ENCODE measurements around the gene RAB44. TPM values are rescaled to one million over a fixed set of nuclear protein-coding genes. Genes with fewer than 3 reads are reported as not detected.

RAB44 gene
- total RNA-seq, 1 donor from 2014 or later: not detected

DNA sequence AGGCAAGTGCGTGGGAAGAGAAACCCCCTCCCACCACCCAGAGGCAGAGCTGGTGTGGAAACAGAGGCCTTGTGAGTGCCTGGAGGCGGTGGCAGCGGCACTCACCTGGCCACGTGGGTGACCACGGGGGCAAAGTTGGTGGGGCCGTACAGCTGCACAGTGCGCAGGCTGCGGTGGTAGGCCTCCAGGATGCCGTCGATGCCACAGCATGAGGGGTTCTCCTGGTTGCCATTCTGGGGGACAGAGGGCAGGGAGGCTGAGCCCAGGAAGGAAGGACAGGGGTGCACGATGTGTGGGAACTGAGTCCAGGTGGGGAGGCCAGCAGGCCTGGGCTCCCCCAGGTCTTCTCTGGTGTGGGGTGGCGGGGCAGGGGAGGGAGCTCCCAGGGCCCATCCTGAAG is 47.7 kb downstream of the RAB44 start:
- no peak for DNase-seq (ENCODE audit: low read depth)
- no peak for TF ChIP-seq CTCF (conservative IDR thresholded peaks at IDR 0.05; ENCODE audit: low read depth, low read length)
- no peak overlapping the region for H3K4me3 ChIP-seq (ENCODE audit: low read depth, low read length)

- no peak for DNase-seq (ENCODE audit: low read depth)
- no peak overlapping the region for H3K4me3 ChIP-seq (ENCODE audit: low read depth, low read length)
- no peak for TF ChIP-seq CTCF (conservative IDR thresholded peaks at IDR 0.05; ENCODE audit: low read depth, low read length)
Observed at GRCh38 chr6:36745836-36746235, 48.2 kb downstream of the RAB44 start.

DNA sequence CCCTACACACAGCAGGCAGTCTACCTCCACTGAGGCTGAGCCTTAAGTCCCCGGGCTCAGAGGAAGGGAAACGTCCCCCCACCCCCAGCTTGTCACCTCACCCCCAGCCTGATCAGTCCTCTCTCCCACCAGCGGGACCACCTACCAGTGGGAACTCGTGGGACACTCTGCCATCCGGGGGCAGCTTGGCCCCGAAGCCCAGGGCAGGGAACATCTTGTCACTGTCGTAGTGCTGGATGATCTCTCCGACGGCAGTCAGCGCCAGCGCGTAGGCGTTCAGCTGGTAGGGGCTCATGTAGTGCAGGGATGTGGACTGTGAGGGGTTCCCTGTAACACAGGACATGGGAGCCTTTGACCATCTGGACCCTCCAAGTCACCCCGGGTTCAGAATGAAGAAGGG is 48.6 kb downstream of the RAB44 start:
- no peak for DNase-seq (ENCODE audit: low read depth)
- no peak overlapping the region for H3K4me3 ChIP-seq (ENCODE audit: low read depth, low read length)
- TF ChIP-seq CTCF (conservative IDR thresholded peaks at IDR 0.05; ENCODE audit: low read depth, low read length): no peak

DNA sequence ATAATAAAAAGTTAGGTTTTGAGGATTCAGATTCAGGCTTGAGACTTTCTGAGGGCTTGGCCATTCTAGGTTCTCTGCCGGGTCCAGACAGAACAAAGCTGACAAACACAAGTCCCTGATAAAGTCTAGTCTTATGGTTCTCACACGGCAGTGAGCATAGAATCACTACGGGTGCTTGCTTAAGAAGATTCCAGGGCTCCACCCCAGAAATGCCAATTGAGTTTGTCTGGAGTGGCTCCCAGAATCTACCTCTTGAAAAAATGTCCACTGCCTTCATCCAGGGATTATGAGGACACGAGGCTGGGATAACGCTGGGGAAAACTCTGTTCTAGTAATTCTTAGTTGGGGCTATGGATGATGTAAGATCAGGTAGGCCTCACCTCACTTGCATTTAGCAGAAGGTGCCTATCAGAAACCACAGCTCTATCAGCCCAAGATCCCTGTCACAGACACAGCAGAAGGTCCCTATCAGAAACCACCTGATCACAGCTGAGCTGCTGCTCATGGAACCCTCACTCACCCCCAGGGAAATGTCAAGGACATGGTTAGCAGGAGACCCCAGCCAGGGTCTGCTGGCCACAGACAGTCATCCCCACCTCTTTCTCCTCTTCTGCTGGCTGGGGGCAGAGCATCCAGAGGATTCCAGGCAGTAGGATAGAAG is 52.3 kb downstream of the RAB44 start:
- TF ChIP-seq CTCF (conservative IDR thresholded peaks at IDR 0.05; ENCODE audit: low read depth, low read length): no peak

GRCh38 chr6:36751091-36751490 is 53.5 kb downstream of the RAB44 start:
- no peak for TF ChIP-seq CTCF (conservative IDR thresholded peaks at IDR 0.05; ENCODE audit: low read depth, low read length)
- no peak overlapping the region for H3K4me3 ChIP-seq (ENCODE audit: low read depth, low read length)
- no peak for DNase-seq (ENCODE audit: low read depth)

More for the DNA sequence above, 52.3 kb downstream of the RAB44 start:
- H3K4me3 ChIP-seq (ENCODE audit: low read depth, low read length): no peak overlapping the region
- no peak for DNase-seq (ENCODE audit: low read depth)

- DNase-seq (ENCODE audit: low read depth): no peak
- TF ChIP-seq CTCF (conservative IDR thresholded peaks at IDR 0.05; ENCODE audit: low read depth, low read length): no peak
- H3K4me3 ChIP-seq (ENCODE audit: low read depth, low read length): no peak overlapping the region
Observed at GRCh38 chr6:36751833-36752186, 54.2 kb downstream of the RAB44 start.

GRCh38 chr6:36752187-36752885 is 54.7 kb downstream of the RAB44 start:
- no peak for DNase-seq (ENCODE audit: low read depth)
- TF ChIP-seq CTCF (conservative IDR thresholded peaks at IDR 0.05; ENCODE audit: low read depth, low read length): no peak
- H3K4me3 ChIP-seq (ENCODE audit: low read depth, low read length): no peak overlapping the region
